ENCODE results near the gene POLR1G. TPM values are rescaled to one million over a fixed set of nuclear protein-coding genes. Genes with fewer than 3 reads are reported as not detected.

POLR1G gene
- total RNA-seq, 2 experiments from 2014 or later: 9.8 to 11.6 TPM

DNA sequence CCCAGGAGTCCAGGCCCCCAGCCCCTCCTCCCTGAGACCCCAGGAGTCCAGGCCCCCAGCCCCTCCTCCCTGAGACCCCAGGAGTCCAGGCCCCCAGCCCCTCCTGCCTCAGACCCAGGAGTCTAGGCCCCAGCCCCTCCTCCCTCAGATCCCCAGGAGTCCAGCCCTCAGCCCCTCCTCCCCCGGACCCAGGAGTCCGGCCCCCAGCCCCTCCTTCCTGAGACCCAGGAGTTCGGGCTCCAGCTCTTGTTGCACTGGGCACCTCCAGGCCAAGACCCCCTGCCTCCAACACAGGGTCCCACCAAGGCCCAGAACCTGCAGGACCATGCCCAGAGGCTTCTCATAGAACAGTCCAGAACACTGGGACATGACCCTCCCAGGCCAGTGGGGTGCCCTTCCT is 13.5 kb downstream of the POLR1G start:
- CTCF ChIA-PET: interaction anchor here (2.0 kb wide), 1 partner anchor 20 kb away, joined by 9 read pairs; no protein-coding TSS in a partner anchor
- H3K4me1 Mint-ChIP-seq (ENCODE audit: low read depth): peaks cover 44% of the 10 kb centered on the region
- no peaks in the 10 kb centered on the region for H3K9me3 Mint-ChIP-seq
- peak overlapping the region; percentile 72 for H3K27ac Mint-ChIP-seq
- peaks cover 34% of the 10 kb centered on the region for H3K36me3 Mint-ChIP-seq (ENCODE audit: low read depth)
- ATAC-seq (no peak), DNase-seq (no peak)
- intact Hi-C loops (cut with micrococcal nuclease): loop anchor here (10.0 kb wide), 1 partner anchor 55 kb away; no protein-coding TSS in a partner anchor
- TF ChIP-seq, protein P1, sequence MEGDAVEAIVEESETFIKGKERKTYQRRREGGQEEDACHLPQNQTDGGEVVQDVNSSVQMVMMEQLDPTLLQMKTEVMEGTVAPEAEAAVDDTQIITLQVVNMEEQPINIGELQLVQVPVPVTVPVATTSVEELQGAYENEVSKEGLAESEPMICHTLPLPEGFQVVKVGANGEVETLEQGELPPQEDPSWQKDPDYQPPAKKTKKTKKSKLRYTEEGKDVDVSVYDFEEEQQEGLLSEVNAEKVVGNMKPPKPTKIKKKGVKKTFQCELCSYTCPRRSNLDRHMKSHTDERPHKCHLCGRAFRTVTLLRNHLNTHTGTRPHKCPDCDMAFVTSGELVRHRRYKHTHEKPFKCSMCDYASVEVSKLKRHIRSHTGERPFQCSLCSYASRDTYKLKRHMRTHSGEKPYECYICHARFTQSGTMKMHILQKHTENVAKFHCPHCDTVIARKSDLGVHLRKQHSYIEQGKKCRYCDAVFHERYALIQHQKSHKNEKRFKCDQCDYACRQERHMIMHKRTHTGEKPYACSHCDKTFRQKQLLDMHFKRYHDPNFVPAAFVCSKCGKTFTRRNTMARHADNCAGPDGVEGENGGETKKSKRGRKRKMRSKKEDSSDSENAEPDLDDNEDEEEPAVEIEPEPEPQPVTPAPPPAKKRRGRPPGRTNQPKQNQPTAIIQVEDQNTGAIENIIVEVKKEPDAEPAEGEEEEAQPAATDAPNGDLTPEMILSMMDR (IDR thresholded peaks at IDR 0.05): no peak
- no peaks in the 10 kb centered on the region for H3K27me3 Mint-ChIP-seq
- no peak overlapping the region for H3K4me3 Mint-ChIP-seq
- POLR2A ChIA-PET: interaction anchor here (0.9 to 1.2 kb wide), 2 partner anchors 13 to 14 kb away, joined by 3 read pairs; no protein-coding TSS in a partner anchor

DNA sequence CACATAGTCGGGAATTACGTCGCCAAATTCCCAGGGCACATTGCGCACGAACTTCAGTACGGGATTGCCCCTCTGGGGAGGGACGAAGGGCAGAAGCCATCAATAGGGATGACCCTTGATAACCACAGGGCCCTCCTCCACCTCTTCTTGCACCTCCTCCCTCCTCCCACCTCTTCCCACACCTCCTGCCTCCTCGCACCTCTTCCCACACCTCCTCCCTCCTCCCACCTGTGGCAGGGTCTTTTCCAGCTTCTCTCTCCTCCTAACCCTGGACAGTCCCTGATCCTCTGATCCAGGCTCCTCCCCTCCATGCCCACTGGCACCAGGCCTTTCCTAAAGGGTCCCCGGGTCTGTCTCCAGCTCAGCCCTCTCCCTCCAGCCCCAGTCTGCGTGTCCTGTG is 13.9 kb downstream of the POLR1G start:
- DNase-seq (no peak), ATAC-seq (no peak)
- intact Hi-C loops (cut with micrococcal nuclease): loop anchor here (10.0 kb wide), 1 partner anchor 54 kb away; no protein-coding TSS in a partner anchor
- H3K27me3 Mint-ChIP-seq: no peaks in the 10 kb centered on the region
- ChIA-PET POLR2A (interaction anchor here (1.2 kb wide), 1 partner anchor 13 kb away, joined by 3 read pairs; no protein-coding TSS in a partner anchor), CTCF (interaction anchor here (2.0 kb wide), 1 partner anchor 19 kb away, joined by 9 read pairs; no protein-coding TSS in a partner anchor)
- H3K27ac Mint-ChIP-seq: peak overlapping the region; percentile 70
- H3K4me1 Mint-ChIP-seq (ENCODE audit: low read depth): peaks cover 44% of the 10 kb centered on the region
- H3K9me3 Mint-ChIP-seq: no peaks in the 10 kb centered on the region
- no peak overlapping the region for H3K4me3 Mint-ChIP-seq
- H3K36me3 Mint-ChIP-seq (ENCODE audit: low read depth): peaks cover 34% of the 10 kb centered on the region
- TF ChIP-seq, protein P1 (IDR thresholded peaks at IDR 0.05): no peak

DNA sequence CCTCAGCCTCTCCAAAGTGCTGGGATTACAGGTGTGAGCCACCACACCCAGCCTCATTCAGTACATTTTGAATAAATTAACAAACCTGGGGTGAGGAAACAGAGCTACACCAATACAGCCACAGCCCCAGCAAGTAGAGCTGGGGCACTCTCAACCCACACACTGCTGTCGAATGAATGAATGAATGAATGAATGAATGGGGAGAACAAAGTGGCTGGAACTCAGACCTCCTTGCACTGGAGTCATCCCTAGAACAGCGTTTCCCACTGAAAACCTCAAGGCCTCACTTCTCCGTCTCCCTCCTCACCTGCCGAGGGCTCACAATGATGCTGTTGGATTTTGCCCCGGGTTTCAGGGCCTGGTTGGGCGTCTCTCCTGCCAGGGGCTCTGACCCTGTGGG is 14.4 kb downstream of the POLR1G start:
- ATAC-seq: no peak
- Mint-ChIP-seq H3K4me1 (ENCODE audit: low read depth) (peaks cover 48% of the 10 kb centered on the region), H3K27ac (peak overlapping the region; percentile 70), H3K36me3 (ENCODE audit: low read depth) (peaks cover 30% of the 10 kb centered on the region), H3K4me3 (no peak overlapping the region), H3K27me3 (no peaks in the 10 kb centered on the region), H3K9me3 (no peaks in the 10 kb centered on the region)
- intact Hi-C loops (cut with micrococcal nuclease): loop anchor here (10.0 kb wide), 1 partner anchor 54 kb away; no protein-coding TSS in a partner anchor
- CTCF ChIA-PET: interaction anchor here (1.8 to 2.0 kb wide), 2 partner anchors 19 to 65 kb away, joined by 8 to 9 read pairs; no protein-coding TSS in a partner anchor
- POLR2A ChIA-PET: interaction anchor here (1.0 kb wide), 1 partner anchor 50 kb away, joined by 3 read pairs; no protein-coding TSS in a partner anchor
- no peak for DNase-seq
- TF ChIP-seq, protein P1 (IDR thresholded peaks at IDR 0.05): no peak

DNA sequence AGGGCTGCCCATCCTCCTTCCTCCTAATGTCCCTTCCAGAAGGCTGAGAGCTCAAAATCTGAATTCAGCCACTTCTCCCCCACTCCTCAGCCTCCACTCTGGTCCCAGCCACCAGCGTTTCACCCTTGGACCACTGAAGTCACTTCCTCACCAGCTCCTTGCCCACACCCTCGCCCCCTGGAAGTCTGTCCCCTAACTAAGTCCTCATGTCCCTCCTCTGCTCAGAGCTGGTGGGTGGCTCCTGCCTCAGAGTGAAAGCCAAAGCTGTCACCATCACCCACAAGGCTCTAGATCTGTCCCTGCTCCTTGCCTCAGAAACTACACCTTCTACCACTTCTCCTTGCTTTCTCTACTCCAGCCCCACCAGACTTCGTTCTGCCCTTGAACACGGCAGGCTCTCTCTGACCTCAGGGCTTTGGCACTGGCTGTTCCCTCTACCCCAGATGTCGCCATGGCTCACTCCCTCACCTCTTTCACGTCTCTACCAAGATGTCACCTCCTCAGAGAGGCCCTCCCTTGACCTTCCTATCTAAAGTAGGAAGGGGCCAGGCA is 15.6 kb downstream of the POLR1G start:
- Mint-ChIP-seq H3K4me1 (ENCODE audit: low read depth) (peaks cover 50% of the 10 kb centered on the region), H3K27ac (peak overlapping the region; percentile 28), H3K27me3 (no peaks in the 10 kb centered on the region), H3K9me3 (no peaks in the 10 kb centered on the region), H3K36me3 (ENCODE audit: low read depth) (peaks cover 24% of the 10 kb centered on the region), H3K4me3 (peak overlapping the region; percentile 1)
- intact Hi-C loops (cut with micrococcal nuclease): loop anchor here (10.0 kb wide), 1 partner anchor 53 kb away; no protein-coding TSS in a partner anchor
- CTCF ChIA-PET: interaction anchor here (1.8 to 2.0 kb wide), 2 partner anchors 18 to 63 kb away, joined by 8 to 9 read pairs; no protein-coding TSS in a partner anchor
- TF ChIP-seq, protein P1 (IDR thresholded peaks at IDR 0.05): no peak
- ATAC-seq (no peak), DNase-seq (no peak)
- POLR2A ChIA-PET: no interaction called here
